K562 (cell line): ENCODE data around the gene SGO1. TPM values are rescaled to one million over a fixed set of nuclear protein-coding genes. Genes with fewer than 3 reads are reported as not detected.

Experiments used
- ATAC-seq: fragments of 200-7000 bp; cut with Tn5 transposase; 3 replicates; pipeline ENCODE4 v1.9.1; 2020; ENCODE audit warnings: moderate library complexity
- BruUV-seq: library from RNA; stranded (reverse); fragments of 400-500 nt; replicated peaks from 2 replicates; lab custom pipeline; 2021; lab: Mats Ljungman, UMichigan
- CTCF ChIA-PET: fragments of 300-600 bp; formaldehyde crosslinking; extraction: SDS; loops from one replicate; lab custom pipeline; 2021; ENCODE audit warnings: low intra/inter-chr PET ratio; lab: Yijun Ruan, JAX
- POLR2A ChIA-PET: fragments of 300-600, 350-650 bp; sonication (Branson Sonifier 250); formaldehyde crosslinking; extraction: SDS; loops from one replicate; lab custom pipeline; 2021; ENCODE audit warnings: antibody characterized with exemption, inconsistent platforms; lab: Yijun Ruan, JAX
- DNase-seq, 4 experiments: peaks; one replicate each; pipeline versions ENCODE4 v3.0.0 to v3.0.0-alpha.2; 2011 to 2018; ENCODE audit warnings: low spot score in 3 of 4, mixed read lengths in 3 of 4; ENCODE audit errors: extremely low read depth in 1 of 4
- FAIRE-seq: peaks from 2 replicates; lab custom pipeline; 2011; peaks lifted over from hg19 to GRCh38; lab: Jason Lieb, UNC
- H2AFZ ChIP-seq: 2 replicates; pipeline ENCODE4 v1.6.0; 2011; ENCODE audit warnings: low read depth, low read length, control low read depth, inconsistent platforms
- H3K27ac ChIP-seq: fragments of 200-600 bp; 3 replicates; pipeline ENCODE4 v1.8.0; 2011; ENCODE audit warnings: low read depth, mild to moderate bottlenecking, control low read depth, inconsistent platforms, low read length, moderate library complexity, mixed read lengths; ENCODE audit errors: extremely low read depth
- H3K27me3 ChIP-seq, 2 experiments: fragments of 300-600 bp in 1 of 2; 2 replicates in 1 of 2; 3 replicates in 1 of 2; pipeline versions ENCODE4 v1.6.0 to v1.8.0; 2011; ENCODE audit warnings: inconsistent platforms in 2 of 2, low read length in 2 of 2, mild to moderate bottlenecking in 1 of 2, mixed read lengths in 1 of 2, moderate library complexity in 1 of 2; ENCODE audit not compliant: control insufficient read depth in 2 of 2, insufficient read depth in 2 of 2
- H3K36me3 ChIP-seq: fragments of 300-600 bp; 3 replicates; pipeline ENCODE4 v1.8.0; 2011; ENCODE audit warnings: mild to moderate bottlenecking, low read length, inconsistent platforms; ENCODE audit not compliant: control insufficient read depth, insufficient read depth
- H3K4me1 ChIP-seq, 2 experiments: fragments of 200-600 bp in 1 of 2; replicated peaks in 1 of 2; 2 replicates in 1 of 2; 3 replicates in 1 of 2; pipeline versions ENCODE4 v1.5.1 to v1.8.0; 2011; ENCODE audit warnings: inconsistent platforms in 2 of 2, low read length in 2 of 2, mild to moderate bottlenecking in 1 of 2, mixed read lengths in 1 of 2, moderate library complexity in 1 of 2; ENCODE audit not compliant: control insufficient read depth in 2 of 2, insufficient read depth in 2 of 2
- H3K4me2 ChIP-seq: 2 replicates; pipeline ENCODE4 v1.6.1; 2011; ENCODE audit warnings: low read length, control low read depth, inconsistent platforms, mixed read lengths; ENCODE audit not compliant: insufficient read depth
- H3K4me3 ChIP-seq: fragments of 200-600 bp; sonication (generic), shearing (Covaris generic); 2 replicates; pipeline ENCODE4 v1.5.1; 2016; ENCODE audit warnings: control low read depth, inconsistent platforms
- H3K79me2 ChIP-seq: fragments of 200-600 bp; 3 replicates; pipeline ENCODE4 v1.8.0; 2011; ENCODE audit warnings: low read length, inconsistent platforms; ENCODE audit not compliant: control insufficient read depth, insufficient read depth
- H3K9ac ChIP-seq, 2 experiments: 2 replicates each; pipeline versions ENCODE4 v1.6.0 to v1.6.1; 2011; ENCODE audit warnings: low read depth in 2 of 2, low read length in 2 of 2, control low read depth in 1 of 2, inconsistent platforms in 1 of 2, mild to moderate bottlenecking in 1 of 2, mixed read lengths in 1 of 2; ENCODE audit not compliant: insufficient read depth in 1 of 2
- H3K9me1 ChIP-seq: one replicate; pipeline ENCODE4 v1.6.0; 2011; ENCODE audit warnings: inconsistent platforms, mild to moderate bottlenecking, low read length, moderate library complexity; ENCODE audit not compliant: control insufficient read depth, insufficient read depth
- H3K9me3 ChIP-seq: replicated peaks from 2 replicates; pipeline ENCODE4 v1.5.1; 2011; ENCODE audit warnings: low read depth, low read length, inconsistent platforms; ENCODE audit not compliant: control insufficient read depth, insufficient read depth
- H4K20me1 ChIP-seq: replicated peaks from 2 replicates; pipeline ENCODE4 v1.6.1; 2011; ENCODE audit warnings: low read length, inconsistent platforms, mixed read lengths; ENCODE audit not compliant: control insufficient read depth, insufficient read depth
- MCM5 ChIP-seq: fragments of 450-650 bp; IDR thresholded peaks from 2 replicates; pipeline ENCODE4 v1.6.1; 2016; ENCODE audit warnings: low read depth
- NCOR1 ChIP-seq: fragments of 450-650 bp; IDR thresholded peaks from 2 replicates; pipeline ENCODE4 v1.6.1; 2016; ENCODE audit warnings: mild to moderate bottlenecking, moderate library complexity
- POLR2H ChIP-seq: IDR thresholded peaks from 2 replicates; pipeline ENCODE4 v1.6.1; 2016; ENCODE audit warnings: missing genetic modification characterization, low read depth, mild to moderate bottlenecking, control low read depth, missing compliant biosample characterization, moderate library complexity
- RFX5 ChIP-seq: IDR thresholded peaks from 2 replicates; pipeline ENCODE4 v1.6.1; 2011; ENCODE audit warnings: low read depth, mild to moderate bottlenecking, improper control_type of control experiment, low read length
- RNF2 ChIP-seq: sonication (generic); IDR thresholded peaks from 2 replicates; pipeline ENCODE4 v1.6.1; 2016
- TAL1 ChIP-seq: fragments of 450-650 bp; IDR thresholded peaks from 2 replicates; pipeline ENCODE4 v1.6.1; 2016; ENCODE audit warnings: mild to moderate bottlenecking
- TEAD2 ChIP-seq: fragments of 450-650 bp; IDR thresholded peaks from 2 replicates; pipeline ENCODE4 v1.6.1; 2016; ENCODE audit warnings: missing genetic modification characterization, control low read depth, missing compliant biosample characterization
- ZNF280A ChIP-seq: fragments of 450-650 bp; IDR thresholded peaks from 2 replicates; pipeline ENCODE4 v1.6.1; 2018; ENCODE audit warnings: mild to moderate bottlenecking, low read depth; ENCODE audit not compliant: partially characterized antibody
- WGBS: fragments of 100-300 bp; shearing (Covaris generic); methylation state at CpG from one replicate; pipeline ENCODE4 v1.1.6; 2016; ENCODE audit warnings: low coverage, mixed read lengths; ENCODE audit not compliant: insufficient coverage; ENCODE audit errors: missing lambda C conversion rate; 5-methylcytosine and 5-hydroxymethylcytosine counted together
- in situ Hi-C: fragments of 300-500 bp; cut with MboI; formaldehyde crosslinking; loops from 4 replicates; pipeline ENCODE4 v1.15.0; 2018; ENCODE audit warnings: inconsistent platforms, mixed read lengths
- intact Hi-C: fragments of 100-400 bp; cut with micrococcal nuclease; formaldehyde crosslinking; loops from 2 replicates; pipeline ENCODE4 v1.14.2; 2022
- polyA plus RNA-seq, 8 experiments: library from polyadenylated mRNA; depleted of rRNA in 4 of 8; stranded (reverse) in 5 of 8; unstranded in 3 of 8; fragments of >200 nt; fragmentation: Nextera tagmentation in 2 of 8; fragmentation: Illumina TruSeq in 1 of 8; extraction: Ambion mirVana in 2 of 8; extraction: Trizol in 1 of 8; gene quantifications; 2 replicates each; pipeline versions ENCODE4 v1.2.1 to v1.2.3, GENCODE V29; 2011 to 2014; ENCODE audit warnings: inconsistent platforms in 1 of 8, missing spikeins in 1 of 8
- total RNA-seq, 7 experiments: library from RNA; depleted of rRNA in 6 of 7; stranded (reverse); fragments of >200 nt in 6 of 7; fragmentation: Illumina TruSeq in 2 of 7; extraction: Trizol in 2 of 7; gene quantifications; 2 replicates each; pipeline versions ENCODE4 v1.2.1 to v1.2.3, GENCODE V29; 2011 to 2021; ENCODE audit warnings: low replicate concordance in 1 of 7
- TF ChIP-seq, protein P1 (sequence below), 2 experiments: fragments of 450-650 bp; IDR thresholded peaks; 2 replicates each; pipeline ENCODE4 v1.6.1; 2016
- TF ChIP-seq, protein P2 (sequence below): fragments of 450-650 bp; formaldehyde crosslinking; IDR thresholded peaks from 2 replicates; pipeline ENCODE4 v1.4.0; 2020; ENCODE audit warnings: mild to moderate bottlenecking, moderate library complexity

SGO1 gene
- total and polyA plus RNA-seq, 9 of the 15 experiments (the other 6 are each of a cell fraction or from before 2014, with no cell fraction given) = 13.7 to 57.3 (median 28.2) TPM

GRCh38 chr3:20181276-20181675, 4.7 kb downstream of the SGO1 start:
- DNase-seq = no peak
- Histone ChIP-seq H3K4me2 (no peak overlapping the region), H3K36me3 (peaks cover 68% of the 10 kb centered on the region), H3K9me1 (no peaks in the 10 kb centered on the region), H3K4me3 (no peak overlapping the region), H3K27me3 (no peaks in the 10 kb centered on the region), H3K4me1 (no peaks in the 10 kb centered on the region), H3K79me2 (peaks cover 35% of the 10 kb centered on the region), H2AFZ (no peak overlapping the region), H3K9ac (no peak overlapping the region), H4K20me1 (no peaks in the 10 kb centered on the region), H3K27ac (no peak overlapping the region), H3K9me3 (no peaks in the 10 kb centered on the region)
- TF ChIP-seq NCOR1 (no peak), ZNF280A (no peak), MCM5 (no peak), RFX5 (no peak), POLR2H (tag) (no peak), RNF2 (no peak), TEAD2 (tag) (no peak), TAL1 (no peak)
- TF ChIP-seq, protein P1, sequence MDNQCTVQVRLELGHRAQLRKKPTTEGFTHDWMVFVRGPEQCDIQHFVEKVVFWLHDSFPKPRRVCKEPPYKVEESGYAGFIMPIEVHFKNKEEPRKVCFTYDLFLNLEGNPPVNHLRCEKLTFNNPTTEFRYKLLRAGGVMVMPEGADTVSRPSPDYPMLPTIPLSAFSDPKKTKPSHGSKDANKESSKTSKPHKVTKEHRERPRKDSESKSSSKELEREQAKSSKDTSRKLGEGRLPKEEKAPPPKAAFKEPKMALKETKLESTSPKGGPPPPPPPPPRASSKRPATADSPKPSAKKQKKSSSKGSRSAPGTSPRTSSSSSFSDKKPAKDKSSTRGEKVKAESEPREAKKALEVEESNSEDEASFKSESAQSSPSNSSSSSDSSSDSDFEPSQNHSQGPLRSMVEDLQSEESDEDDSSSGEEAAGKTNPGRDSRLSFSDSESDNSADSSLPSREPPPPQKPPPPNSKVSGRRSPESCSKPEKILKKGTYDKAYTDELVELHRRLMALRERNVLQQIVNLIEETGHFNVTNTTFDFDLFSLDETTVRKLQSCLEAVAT (IDR thresholded peaks at IDR 0.05) = no peak
- TF ChIP-seq, protein P2, sequence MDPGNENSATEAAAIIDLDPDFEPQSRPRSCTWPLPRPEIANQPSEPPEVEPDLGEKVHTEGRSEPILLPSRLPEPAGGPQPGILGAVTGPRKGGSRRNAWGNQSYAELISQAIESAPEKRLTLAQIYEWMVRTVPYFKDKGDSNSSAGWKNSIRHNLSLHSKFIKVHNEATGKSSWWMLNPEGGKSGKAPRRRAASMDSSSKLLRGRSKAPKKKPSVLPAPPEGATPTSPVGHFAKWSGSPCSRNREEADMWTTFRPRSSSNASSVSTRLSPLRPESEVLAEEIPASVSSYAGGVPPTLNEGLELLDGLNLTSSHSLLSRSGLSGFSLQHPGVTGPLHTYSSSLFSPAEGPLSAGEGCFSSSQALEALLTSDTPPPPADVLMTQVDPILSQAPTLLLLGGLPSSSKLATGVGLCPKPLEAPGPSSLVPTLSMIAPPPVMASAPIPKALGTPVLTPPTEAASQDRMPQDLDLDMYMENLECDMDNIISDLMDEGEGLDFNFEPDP (CRISPR knock-in tag) = no peak
- intact Hi-C loops = no loop called here
- ChIA-PET CTCF (no interaction called here), POLR2A (no interaction called here)
- no peak for ATAC-seq
- in situ Hi-C loops = no loop called here
- 79% methylated on average over 3 of the region's 3 CpGs for WGBS
- FAIRE-seq = no peak
- BruUV-seq = no TSS peak
